Mucosa of descending colon (tissue), 3 donors: ENCODE measurements around the gene LIX1L. TPM values are rescaled to one million over a fixed set of nuclear protein-coding genes. Genes with fewer than 3 reads are reported as not detected.

Experiments used
- ATAC-seq: fragments of 200-7000 bp; cut with Tn5 transposase; one replicate; pipeline ENCODE4 v1.9.1; 2020; ENCODE audit warnings: mild to moderate bottlenecking, moderate library complexity
- DNase-seq, 3 donors: peaks; one replicate each; pipeline ENCODE4 v3.0.0-alpha.2; 2020
- H3K36me3 ChIP-seq: fragments of 200-600 bp; one replicate; pipeline ENCODE4 v1.8.0; 2021; ENCODE audit warnings: low read depth, mild to moderate bottlenecking
- H3K4me1 ChIP-seq: fragments of 200-600 bp; one replicate; pipeline ENCODE4 v1.8.0; 2021; ENCODE audit warnings: low read depth, mild to moderate bottlenecking
- H3K4me3 ChIP-seq: fragments of 200-600 bp; one replicate; pipeline ENCODE4 v1.8.0; 2021; ENCODE audit warnings: mild to moderate bottlenecking
- H3K9me3 ChIP-seq: fragments of 200-600 bp; one replicate; pipeline ENCODE4 v1.8.0; 2021; ENCODE audit warnings: mild to moderate bottlenecking
- intact Hi-C, 2 donors: fragments of 100-400 bp; cut with DNase I in 1 of 2; cut with micrococcal nuclease in 1 of 2; formaldehyde crosslinking; loops; one replicate each; pipeline versions ENCODE4 v1.11.0 to v1.11.1; 2022; cut with DNase I, micrococcal nuclease
- total RNA-seq, 3 donors: library from RNA; stranded (reverse); fragmentation: NEBNext Ultra II Directional in 2 of 3; extraction: Animal tissue kit (Norgen Biotek cat#: 25700) in 2 of 3; gene quantifications; one replicate each; pipeline versions ENCODE4 v1.2.1 to v1.2.4, GENCODE V29; 2021 to 2023
- TF ChIP-seq, protein P1 (sequence below): fragments of 200-600 bp; IDR thresholded peaks from one replicate; pipeline ENCODE4 v1.8.0; 2022; ENCODE audit warnings: antibody characterized with exemption, mild to moderate bottlenecking
- donor health status: DM: no; HTN: no; CAD: no; lungs with moderate emphysema.
- donor health status: DM: no; HTN: no; CAD: no.
- donor health status: DM: no; HTN: yes; CAD: no.

Gene LIX1L
- total RNA-seq, 3 donors from 2014 or later: 3.9 to 34.3 (median 10.2) TPM

DNA sequence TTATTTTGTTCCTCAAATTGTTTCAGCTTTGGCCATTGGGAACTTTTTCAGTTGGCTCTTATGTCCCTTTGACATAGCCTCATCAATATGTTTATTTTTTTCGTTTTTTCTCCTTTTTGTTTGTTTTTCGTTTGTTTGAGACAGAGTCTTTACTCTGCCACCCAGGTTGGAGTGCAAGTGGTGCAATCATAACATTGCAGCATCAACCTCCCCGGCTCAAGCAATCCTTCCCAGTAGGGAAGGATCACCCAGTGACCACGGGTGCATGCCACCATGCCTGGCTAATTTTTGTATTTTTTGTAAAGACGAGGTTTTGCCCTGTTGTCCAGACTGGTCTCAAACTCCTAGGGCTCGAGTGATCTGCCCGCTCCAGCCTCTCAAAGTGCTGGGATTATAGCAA, 14.8 kb upstream of the LIX1L start:
- TF ChIP-seq, protein P1, sequence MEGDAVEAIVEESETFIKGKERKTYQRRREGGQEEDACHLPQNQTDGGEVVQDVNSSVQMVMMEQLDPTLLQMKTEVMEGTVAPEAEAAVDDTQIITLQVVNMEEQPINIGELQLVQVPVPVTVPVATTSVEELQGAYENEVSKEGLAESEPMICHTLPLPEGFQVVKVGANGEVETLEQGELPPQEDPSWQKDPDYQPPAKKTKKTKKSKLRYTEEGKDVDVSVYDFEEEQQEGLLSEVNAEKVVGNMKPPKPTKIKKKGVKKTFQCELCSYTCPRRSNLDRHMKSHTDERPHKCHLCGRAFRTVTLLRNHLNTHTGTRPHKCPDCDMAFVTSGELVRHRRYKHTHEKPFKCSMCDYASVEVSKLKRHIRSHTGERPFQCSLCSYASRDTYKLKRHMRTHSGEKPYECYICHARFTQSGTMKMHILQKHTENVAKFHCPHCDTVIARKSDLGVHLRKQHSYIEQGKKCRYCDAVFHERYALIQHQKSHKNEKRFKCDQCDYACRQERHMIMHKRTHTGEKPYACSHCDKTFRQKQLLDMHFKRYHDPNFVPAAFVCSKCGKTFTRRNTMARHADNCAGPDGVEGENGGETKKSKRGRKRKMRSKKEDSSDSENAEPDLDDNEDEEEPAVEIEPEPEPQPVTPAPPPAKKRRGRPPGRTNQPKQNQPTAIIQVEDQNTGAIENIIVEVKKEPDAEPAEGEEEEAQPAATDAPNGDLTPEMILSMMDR: no peak
- no peak for ATAC-seq
- intact Hi-C loops: loop anchor here in 1 of 2 donors (5.0 kb wide), 1 partner anchor 35 kb away; no protein-coding TSS in a partner anchor
- no peaks in the 10 kb centered on the region for H3K9me3 ChIP-seq
- H3K36me3 ChIP-seq: no peaks in the 10 kb centered on the region
- no peak for DNase-seq
- peaks cover 5% of the 10 kb centered on the region for H3K4me1 ChIP-seq
- H3K4me3 ChIP-seq: no peak overlapping the region

DNA sequence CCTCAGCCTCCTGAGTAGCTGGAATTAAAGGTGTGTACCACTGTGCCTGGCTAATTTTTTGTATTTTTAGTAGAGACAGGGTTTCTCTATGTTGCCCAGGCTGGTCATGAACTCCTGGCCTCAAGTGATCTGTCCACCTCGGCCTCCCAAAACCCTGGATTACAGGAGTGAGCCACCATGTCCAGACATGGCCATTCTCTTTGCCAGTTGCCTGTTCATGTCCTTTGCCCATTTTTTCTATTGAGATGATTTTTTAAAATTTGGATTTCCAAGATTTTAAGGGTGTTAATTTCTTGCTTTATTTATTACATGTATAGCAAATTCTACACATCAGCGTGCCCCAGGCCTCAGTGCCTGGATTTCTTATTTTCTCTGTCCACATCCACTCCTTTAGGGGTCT, 9.5 kb upstream of the LIX1L start:
- Histone ChIP-seq H3K36me3 (no peaks in the 10 kb centered on the region), H3K4me1 (peaks cover 20% of the 10 kb centered on the region), H3K9me3 (peaks cover 4% of the 10 kb centered on the region), H3K4me3 (no peak overlapping the region)
- intact Hi-C loops: loop anchor here in 1 of 2 donors (10.0 kb wide), 1 partner anchor 52 kb away; the partner anchor contains the start of genes ITGA10 and PEX11B
- no peak for DNase-seq
- TF ChIP-seq, protein P1: no peak
- ATAC-seq: no peak

DNA sequence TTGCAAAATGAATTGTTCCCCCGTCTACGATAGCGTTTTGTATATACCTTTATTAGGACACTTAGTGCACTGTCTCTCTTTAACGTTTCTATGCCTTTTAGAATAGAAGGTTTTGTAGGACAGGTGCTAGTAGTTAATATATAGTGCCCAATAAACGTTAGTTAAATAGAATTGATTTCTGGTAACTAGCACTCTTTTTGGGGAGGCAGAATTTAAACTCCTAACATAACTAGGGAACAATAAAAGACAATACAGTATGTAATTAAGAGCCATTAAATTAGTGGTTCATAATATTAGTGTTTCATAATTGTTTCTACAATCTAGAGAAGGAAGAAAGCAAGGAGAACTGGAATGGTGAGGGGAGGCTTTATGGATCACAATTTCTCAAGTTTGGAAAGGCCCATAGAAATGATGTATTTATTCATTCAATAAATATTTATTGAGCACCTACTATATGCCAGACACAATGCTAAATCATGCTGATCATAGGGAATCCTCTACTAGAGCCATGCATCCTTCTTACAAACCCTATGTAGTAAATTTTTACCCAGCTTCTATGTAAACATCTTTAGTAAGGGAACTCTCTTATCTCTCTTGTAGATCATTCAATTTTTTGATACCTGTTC, 7.4 kb upstream of the LIX1L start:
- no peak for ATAC-seq
- H3K4me3 ChIP-seq: peak overlapping the region; percentile 16
- TF ChIP-seq, protein P1: no peak
- H3K36me3 ChIP-seq: no peaks in the 10 kb centered on the region
- DNase-seq: no peak
- peaks cover 39% of the 10 kb centered on the region for H3K4me1 ChIP-seq
- intact Hi-C loops: loop anchor here in 1 of 2 donors (10.0 kb wide), 1 partner anchor 50 kb away; the partner anchor contains the start of genes ITGA10 and PEX11B
- peaks cover 4% of the 10 kb centered on the region for H3K9me3 ChIP-seq

DNA sequence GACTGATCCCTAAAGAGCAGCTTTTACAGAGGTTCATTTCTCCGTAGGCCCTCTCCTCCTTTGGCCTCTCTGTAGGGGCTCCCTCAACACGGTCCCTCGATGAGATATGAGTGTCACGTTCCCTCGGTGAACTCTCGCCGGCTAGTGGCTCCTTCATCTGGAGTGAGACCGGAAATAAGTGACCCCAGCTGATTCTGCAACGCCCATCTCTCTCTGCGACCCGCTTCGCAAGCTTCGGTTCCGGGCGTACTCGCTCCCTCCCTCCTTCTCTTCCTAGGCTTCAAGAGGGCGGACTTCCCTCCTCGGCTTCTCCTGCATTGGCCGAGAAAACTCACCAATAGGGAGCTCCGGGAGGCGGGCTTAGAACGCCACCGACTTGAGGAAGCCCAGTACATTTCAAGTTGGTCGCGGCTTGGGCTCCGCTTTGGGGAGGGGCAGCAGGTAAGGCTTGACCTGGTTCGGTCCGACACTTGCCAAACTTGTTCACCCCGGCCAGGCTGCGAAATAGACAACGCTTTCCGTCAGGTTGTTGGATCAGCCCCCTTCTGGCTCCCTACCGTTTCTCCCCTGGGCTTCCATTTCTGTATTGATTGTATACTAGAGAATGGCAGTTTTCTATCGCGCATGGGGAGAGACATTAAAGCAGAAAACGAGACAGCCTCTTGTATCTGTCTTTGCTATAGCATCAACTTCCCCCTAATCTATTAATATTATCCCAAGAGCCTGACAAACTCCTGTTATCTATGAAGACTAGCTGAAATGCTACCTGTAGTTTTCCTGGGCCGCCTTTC, 6.7 kb upstream of the LIX1L start, which contains the start of the genes ANKRD34A and POLR3GL:
Gene ANKRD34A, minus strand, starts transcription at position 248 of the 791 bp plus-strand sequence. CDS start 2,816 bp downstream, outside the sequence.
Gene POLR3GL, plus strand, starts transcription at position 363 of the 791 bp plus-strand sequence. CDS start 10,176 bp downstream, outside the sequence.
- peak; percentile 94 for ATAC-seq
- peaks cover 39% of the 10 kb centered on the region for H3K4me1 ChIP-seq
- peaks cover 4% of the 10 kb centered on the region for H3K9me3 ChIP-seq
- no peaks in the 10 kb centered on the region for H3K36me3 ChIP-seq
- peak within 1 kb of the TSS; percentile 16 for H3K4me3 ChIP-seq
- intact Hi-C loops: loop anchor here in 1 of 2 donors (10.0 kb wide), 1 partner anchor 50 kb away; the partner anchor contains the start of genes ITGA10 and PEX11B
- TF ChIP-seq, protein P1: no peak
- peak; percentile 96 to 98 (median 98) for DNase-seq

DNA sequence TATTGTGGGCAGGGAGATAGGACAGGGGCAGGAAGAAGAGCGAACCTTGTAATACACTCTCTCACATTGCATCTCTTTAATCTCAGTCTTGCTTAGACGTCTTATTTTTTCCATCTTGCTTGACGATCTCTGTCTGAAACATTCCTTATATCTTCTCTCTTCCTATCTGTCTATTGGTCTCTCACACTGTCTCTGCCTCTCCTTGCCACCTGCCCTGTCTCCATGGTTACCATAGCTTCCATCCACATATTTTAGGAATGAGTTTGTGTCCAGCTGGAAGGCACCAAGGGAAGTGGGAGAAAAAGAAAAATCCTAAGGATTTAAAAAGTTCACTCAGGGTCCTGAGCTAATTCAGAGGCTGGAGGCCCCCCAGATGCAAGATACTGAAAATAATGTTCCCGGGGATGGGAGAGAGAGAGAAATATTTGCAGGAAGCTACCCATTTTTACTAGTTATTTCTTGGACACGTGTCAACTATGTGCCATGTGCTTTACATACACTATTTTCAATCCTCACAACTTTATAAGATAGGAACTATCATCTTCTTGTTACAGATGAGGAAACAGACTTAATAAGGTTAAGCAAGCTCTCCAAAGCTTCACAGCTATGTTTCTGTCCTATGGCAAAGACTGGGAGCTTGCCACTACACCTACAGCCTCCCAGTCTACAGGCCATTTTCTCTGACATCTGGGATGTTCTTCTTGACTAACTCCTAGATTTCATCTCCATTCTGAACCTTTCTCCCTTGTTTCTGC, 5.6 kb upstream of the LIX1L start:
- Histone ChIP-seq H3K9me3 (peaks cover 4% of the 10 kb centered on the region), H3K4me3 (no peak overlapping the region), H3K4me1 (peaks cover 39% of the 10 kb centered on the region), H3K36me3 (no peaks in the 10 kb centered on the region)
- TF ChIP-seq, protein P1: no peak
- DNase-seq: no peak
- no peak for ATAC-seq
- intact Hi-C loops: loop anchor here in 1 of 2 donors (10.0 kb wide), 1 partner anchor 49 kb away; the partner anchor contains the start of genes ITGA10 and PEX11B
